NOMO-1 (cell line): ENCODE data around the gene SLC38A1.

Experiments used
- DNase-seq, 2 experiments: peaks; one replicate each; lab custom pipeline; 2025; ENCODE audit not compliant: unreplicated experiment in 2 of 2; lab: John Stamatoyannopoulos, UW

Gene SLC38A1

GRCh38 chr12:46147144-46147543 lies 121.7 kb downstream of the SLC38A1 start:
- DNase-seq = no peak

GRCh38 chr12:46145881-46146280 lies 123.0 kb downstream of the SLC38A1 start:
- no peak for DNase-seq

DNA sequence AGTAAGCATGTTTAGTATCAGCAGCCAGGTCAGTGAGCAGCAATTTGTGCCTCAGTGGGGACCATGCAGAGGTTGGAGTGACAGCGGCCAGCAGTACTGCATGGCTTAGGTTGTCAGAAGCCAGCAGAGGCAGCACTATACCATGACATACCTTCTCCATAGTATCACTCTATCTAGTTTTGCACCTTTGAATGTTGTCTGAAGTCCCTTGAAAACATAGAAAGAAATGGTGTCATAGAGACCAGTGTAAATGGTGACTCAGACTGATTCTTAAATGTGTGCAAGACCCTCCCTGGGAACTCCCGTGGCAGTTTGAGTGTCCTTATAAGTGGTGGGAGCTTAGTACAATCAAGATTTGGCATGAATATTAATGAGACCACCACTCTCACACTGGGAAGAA lies 124.4 kb downstream of the SLC38A1 start:
- DNase-seq = no peak

GRCh38 chr12:46136249-46136648 lies 132.6 kb downstream of the SLC38A1 start:
- no peak for DNase-seq

- DNase-seq = no peak
Measured at GRCh38 chr12:46135750-46136149, 133.1 kb downstream of the SLC38A1 start.

DNA sequence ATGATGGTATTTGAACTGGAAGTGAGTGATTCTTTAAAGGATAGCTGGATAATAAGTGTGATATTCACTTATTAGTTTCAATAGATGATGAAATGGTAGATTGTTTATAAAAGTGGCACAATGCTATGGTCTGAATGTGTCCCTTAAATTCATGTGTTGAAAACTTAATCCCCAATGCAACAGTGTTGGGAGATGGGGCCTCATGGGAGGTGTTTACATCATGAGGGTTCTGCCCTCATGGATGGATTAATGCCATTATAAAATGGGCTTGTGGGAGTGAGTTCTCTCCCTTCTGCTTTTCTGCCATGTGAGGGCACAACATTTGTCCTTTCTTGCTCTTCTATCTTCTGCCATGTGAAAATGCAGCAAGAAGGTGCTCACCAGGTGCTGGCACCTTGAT lies 134.0 kb downstream of the SLC38A1 start:
- no peak for DNase-seq

GRCh38 chr12:46134205-46134811 lies 134.5 kb downstream of the SLC38A1 start:
- no peak for DNase-seq

- no peak for DNase-seq
Measured at GRCh38 chr12:46133751-46134150, 135.1 kb downstream of the SLC38A1 start.
